Endothelial cell of umbilical vein (primary cell): ENCODE data around the gene CNKSR2.
A peak's percentile ranks its signal among the peaks of the same experiment; 100 is the strongest.

Source experiments
- EZH2 ChIP-seq: IDR thresholded peaks from 2 replicates; pipeline ENCODE4 v1.6.1; 2012; ENCODE audit warnings: borderline replicate concordance, low read depth, mild to moderate bottlenecking, moderate library complexity, low read length, inconsistent platforms; ENCODE audit not compliant: severe bottlenecking
- TF ChIP-seq, protein P1 (sequence below), 2 donors: IDR thresholded peaks; 1 replicate in 1 of 2; 2 replicates in 1 of 2; pipeline ENCODE4 v1.5.1; 2011; ENCODE audit warnings: low read length in 2 of 2, mild to moderate bottlenecking in 2 of 2, moderate library complexity in 2 of 2, control low read depth in 1 of 2, inconsistent platforms in 1 of 2, low read depth in 1 of 2; ENCODE audit not compliant: insufficient read depth in 1 of 2; ENCODE audit errors: extremely low read depth in 1 of 2

GRCh38 chrX:21374994-21375707 is 933 bp downstream of the CNKSR2 start:
- TF ChIP-seq, protein P1, sequence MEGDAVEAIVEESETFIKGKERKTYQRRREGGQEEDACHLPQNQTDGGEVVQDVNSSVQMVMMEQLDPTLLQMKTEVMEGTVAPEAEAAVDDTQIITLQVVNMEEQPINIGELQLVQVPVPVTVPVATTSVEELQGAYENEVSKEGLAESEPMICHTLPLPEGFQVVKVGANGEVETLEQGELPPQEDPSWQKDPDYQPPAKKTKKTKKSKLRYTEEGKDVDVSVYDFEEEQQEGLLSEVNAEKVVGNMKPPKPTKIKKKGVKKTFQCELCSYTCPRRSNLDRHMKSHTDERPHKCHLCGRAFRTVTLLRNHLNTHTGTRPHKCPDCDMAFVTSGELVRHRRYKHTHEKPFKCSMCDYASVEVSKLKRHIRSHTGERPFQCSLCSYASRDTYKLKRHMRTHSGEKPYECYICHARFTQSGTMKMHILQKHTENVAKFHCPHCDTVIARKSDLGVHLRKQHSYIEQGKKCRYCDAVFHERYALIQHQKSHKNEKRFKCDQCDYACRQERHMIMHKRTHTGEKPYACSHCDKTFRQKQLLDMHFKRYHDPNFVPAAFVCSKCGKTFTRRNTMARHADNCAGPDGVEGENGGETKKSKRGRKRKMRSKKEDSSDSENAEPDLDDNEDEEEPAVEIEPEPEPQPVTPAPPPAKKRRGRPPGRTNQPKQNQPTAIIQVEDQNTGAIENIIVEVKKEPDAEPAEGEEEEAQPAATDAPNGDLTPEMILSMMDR (IDR thresholded peaks at IDR 0.05; ENCODE audit: extremely low read depth in 1 of 2, insufficient read depth in 1 of 2, low read depth in 1 of 2, low read length in 2 of 2) = no peak
- peak; percentile 67 for TF ChIP-seq EZH2
